22Rv1 (cell line): ENCODE data around the gene MAG.

ENCODE experiments used
- H3K27ac ChIP-seq: fragments of 450-650 bp; 2 replicates; pipeline ENCODE4 v1.5.1; 2017
- ZFX ChIP-seq: fragments of 450-650 bp; IDR thresholded peaks from 2 replicates; pipeline ENCODE4 v1.6.1; 2017; ENCODE audit warnings: antibody characterized with exemption, borderline replicate concordance
- TF ChIP-seq, protein P1 (sequence below): fragments of 450-650 bp; IDR thresholded peaks from 2 replicates; pipeline ENCODE4 v1.5.1; 2017; ENCODE audit warnings: mild to moderate bottlenecking

MAG gene

GRCh38 chr19:35351411-35352176 is 59.6 kb downstream of the MAG start:
- H3K27ac ChIP-seq, result no peak overlapping the region
- TF ChIP-seq, protein P1, sequence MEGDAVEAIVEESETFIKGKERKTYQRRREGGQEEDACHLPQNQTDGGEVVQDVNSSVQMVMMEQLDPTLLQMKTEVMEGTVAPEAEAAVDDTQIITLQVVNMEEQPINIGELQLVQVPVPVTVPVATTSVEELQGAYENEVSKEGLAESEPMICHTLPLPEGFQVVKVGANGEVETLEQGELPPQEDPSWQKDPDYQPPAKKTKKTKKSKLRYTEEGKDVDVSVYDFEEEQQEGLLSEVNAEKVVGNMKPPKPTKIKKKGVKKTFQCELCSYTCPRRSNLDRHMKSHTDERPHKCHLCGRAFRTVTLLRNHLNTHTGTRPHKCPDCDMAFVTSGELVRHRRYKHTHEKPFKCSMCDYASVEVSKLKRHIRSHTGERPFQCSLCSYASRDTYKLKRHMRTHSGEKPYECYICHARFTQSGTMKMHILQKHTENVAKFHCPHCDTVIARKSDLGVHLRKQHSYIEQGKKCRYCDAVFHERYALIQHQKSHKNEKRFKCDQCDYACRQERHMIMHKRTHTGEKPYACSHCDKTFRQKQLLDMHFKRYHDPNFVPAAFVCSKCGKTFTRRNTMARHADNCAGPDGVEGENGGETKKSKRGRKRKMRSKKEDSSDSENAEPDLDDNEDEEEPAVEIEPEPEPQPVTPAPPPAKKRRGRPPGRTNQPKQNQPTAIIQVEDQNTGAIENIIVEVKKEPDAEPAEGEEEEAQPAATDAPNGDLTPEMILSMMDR, result no peak
- no peak for TF ChIP-seq ZFX

DNA sequence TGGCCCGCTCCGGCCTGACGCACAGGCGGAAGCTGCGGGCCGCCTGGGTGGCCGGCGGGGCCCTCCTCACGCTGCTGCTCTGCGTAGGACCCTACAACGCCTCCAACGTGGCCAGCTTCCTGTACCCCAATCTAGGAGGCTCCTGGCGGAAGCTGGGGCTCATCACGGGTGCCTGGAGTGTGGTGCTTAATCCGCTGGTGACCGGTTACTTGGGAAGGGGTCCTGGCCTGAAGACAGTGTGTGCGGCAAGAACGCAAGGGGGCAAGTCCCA is 60.2 kb downstream of the MAG start:
- no peak for TF ChIP-seq ZFX
- TF ChIP-seq, protein P1, result no peak
- H3K27ac ChIP-seq, result no peak overlapping the region

DNA sequence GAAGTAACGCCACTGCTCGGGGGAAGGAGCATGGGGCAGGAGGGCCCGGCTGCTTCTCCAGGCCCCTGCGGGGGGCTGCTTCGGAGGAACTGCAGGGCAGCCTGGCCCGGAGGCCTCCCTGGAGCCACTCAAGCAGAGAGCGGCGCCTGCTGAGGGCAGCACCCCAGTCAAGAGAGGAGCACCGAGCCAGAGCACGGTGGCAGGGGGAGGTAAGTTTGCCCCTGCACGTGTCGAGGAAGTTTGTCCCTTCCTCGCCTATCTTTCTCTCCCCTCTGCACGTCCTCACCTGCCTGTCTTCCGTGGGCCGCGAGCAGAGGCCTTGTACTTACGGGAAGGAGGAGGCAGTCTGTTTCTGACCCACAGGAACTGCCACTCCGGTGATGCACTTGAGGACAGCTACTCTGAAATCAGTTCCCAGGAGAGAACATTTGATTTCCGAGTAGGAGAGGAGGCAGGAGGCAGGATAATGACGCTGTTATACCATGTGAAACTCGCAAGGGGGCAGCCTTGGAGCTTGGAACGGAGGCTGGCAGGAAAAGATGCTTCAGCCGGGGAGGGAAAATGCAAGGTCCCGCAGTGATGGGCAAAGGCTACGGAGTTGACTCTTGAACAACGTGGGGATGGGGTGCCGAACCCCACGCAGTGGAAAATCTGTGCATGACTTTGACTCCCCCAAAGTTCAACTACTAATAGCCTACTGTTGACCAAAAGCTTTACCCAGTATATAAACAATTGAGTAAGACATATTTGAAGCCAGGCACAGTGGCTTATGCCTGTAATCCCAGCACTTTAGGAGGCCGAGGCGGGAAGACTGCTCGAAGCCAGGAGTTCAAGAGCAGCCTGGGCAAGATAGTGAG is 60.7 kb downstream of the MAG start:
- H3K27ac ChIP-seq, result no peak overlapping the region
- TF ChIP-seq ZFX, result no peak
- TF ChIP-seq, protein P1, result peak; percentile 86

GRCh38 chr19:35353635-35354034 is 61.7 kb downstream of the MAG start:
- H3K27ac ChIP-seq, result no peak overlapping the region
- TF ChIP-seq, protein P1, result no peak
- TF ChIP-seq ZFX, result no peak

DNA sequence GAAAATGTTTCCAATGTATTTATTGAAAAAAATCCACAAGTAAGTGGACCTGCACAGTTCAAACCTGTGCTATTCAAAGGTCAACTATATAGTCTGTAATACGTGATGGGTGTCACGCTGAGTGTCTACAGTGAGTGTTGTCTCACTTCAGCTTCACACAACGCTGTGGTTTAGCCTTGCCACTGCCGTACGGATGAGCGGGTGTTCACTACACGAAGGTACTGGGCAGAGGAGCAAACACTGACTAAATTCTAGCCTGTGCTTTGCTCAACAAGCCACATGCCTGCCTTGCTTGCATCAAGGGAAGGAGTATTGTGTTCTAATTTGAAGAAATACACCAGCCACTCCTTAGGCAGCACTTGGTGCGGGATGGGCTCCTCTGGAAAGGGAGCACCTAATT is 62.9 kb downstream of the MAG start:
- H3K27ac ChIP-seq, result no peak overlapping the region
- TF ChIP-seq, protein P1, result no peak
- TF ChIP-seq ZFX, result no peak

DNA sequence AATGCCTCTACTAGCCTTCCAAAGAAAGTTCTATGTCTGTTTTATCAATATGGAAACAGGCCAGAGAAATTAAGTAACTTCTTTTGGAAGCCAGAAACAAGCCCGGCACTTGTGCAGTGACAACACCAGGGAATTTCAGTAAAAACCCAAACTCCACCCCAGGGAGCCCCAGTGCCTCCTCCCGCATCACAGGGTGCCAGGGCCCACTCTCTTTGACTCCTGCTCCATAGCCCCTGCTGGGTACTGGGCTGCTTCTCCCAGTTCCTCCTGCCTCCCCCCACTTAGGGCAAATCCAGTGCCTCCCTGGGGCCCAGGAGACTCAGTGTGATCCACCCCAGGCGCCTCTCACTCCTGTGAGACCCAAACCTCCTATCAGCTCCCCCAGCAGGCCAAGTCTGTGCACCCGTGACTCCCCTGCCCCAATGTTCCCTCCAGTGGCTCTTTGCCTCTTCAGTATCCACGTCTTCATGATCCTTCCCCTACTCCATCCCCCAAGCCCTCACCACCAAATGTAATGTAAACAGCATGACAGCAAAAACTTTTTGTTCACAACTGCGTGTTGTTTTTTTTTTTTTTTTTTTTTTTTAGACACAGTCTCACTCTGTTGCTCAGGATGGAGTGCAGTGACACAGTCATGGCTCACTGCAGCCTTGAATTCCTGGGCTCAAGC is 64.0 kb downstream of the MAG start:
- TF ChIP-seq, protein P1, result no peak
- no peak for TF ChIP-seq ZFX
- no peak overlapping the region for H3K27ac ChIP-seq
